Prostate gland (tissue), 2 donors: Measurements from ENCODE around the gene PARP9.

Experiments
- POLR2A ChIP-seq: fragments of 450-650 bp; IDR thresholded peaks from one replicate; pipeline ENCODE4 v1.6.1; 2016; ENCODE audit warnings: antibody characterized with exemption, mild to moderate bottlenecking
- POLR2AphosphoS5 ChIP-seq: sonication (generic); formaldehyde crosslinking; IDR thresholded peaks from one replicate; pipeline ENCODE4 v1.6.1; 2017; ENCODE audit warnings: antibody characterized with exemption
- TF ChIP-seq, protein P1 (sequence below), 4 experiments: fragments of 200-600 bp in 2 of 4; fragments of 450-650 bp in 2 of 4; sonication (generic) in 2 of 4; IDR thresholded peaks; 1 replicate in 3 of 4; 2 replicates in 1 of 4; pipeline ENCODE4 v1.5.1; 2016 to 2019; ENCODE audit warnings: antibody characterized with exemption in 4 of 4, mild to moderate bottlenecking in 2 of 4, moderate library complexity in 2 of 4

DNA sequence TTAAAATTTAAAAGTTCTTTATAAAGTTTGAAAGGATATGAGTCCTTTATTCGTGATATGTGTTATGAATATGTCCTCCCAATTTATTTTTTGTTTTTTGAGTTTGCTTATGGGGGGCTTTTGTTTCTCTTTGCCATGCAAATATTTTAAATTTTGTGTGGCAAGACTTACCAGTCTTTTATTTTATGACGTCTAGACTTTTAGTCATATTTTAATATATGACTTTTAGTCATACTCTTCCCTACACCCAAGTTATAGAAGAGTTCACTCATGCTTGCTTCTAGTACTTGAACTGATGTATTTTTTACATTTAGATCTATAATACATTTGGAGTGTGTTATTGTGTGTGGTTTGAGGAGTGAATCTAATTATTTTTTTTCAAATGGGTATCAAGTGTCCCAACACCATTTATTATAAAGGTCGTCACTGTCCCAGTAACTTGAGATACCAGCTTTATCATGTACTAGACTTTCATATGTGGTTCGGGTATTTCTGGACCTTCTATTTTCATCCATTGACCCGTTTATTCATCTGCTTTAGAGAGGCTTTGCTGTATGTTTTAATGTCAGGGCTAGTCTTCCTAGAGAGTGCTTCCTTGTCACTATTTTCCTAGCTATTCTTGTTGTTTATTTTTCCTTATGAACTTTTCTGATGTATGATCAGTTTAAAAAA is 14.1 kb upstream of the PARP9 start:
- TF ChIP-seq, protein P1, sequence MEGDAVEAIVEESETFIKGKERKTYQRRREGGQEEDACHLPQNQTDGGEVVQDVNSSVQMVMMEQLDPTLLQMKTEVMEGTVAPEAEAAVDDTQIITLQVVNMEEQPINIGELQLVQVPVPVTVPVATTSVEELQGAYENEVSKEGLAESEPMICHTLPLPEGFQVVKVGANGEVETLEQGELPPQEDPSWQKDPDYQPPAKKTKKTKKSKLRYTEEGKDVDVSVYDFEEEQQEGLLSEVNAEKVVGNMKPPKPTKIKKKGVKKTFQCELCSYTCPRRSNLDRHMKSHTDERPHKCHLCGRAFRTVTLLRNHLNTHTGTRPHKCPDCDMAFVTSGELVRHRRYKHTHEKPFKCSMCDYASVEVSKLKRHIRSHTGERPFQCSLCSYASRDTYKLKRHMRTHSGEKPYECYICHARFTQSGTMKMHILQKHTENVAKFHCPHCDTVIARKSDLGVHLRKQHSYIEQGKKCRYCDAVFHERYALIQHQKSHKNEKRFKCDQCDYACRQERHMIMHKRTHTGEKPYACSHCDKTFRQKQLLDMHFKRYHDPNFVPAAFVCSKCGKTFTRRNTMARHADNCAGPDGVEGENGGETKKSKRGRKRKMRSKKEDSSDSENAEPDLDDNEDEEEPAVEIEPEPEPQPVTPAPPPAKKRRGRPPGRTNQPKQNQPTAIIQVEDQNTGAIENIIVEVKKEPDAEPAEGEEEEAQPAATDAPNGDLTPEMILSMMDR (IDR thresholded peaks at IDR 0.05), result no peak
- TF ChIP-seq POLR2AphosphoS5 (no peak), POLR2A (no peak)
